GM19239 (cell line): ENCODE measurements around the gene AKT2.

Experiments used
- DNase-seq: peaks from one replicate; pipeline ENCODE4 v3.0.0; 2011; ENCODE audit warnings: low spot score; ENCODE audit not compliant: insufficient read length
- FAIRE-seq: peaks from 2 replicates; lab custom pipeline; 2011; peaks lifted over from hg19 to GRCh38; lab: Jason Lieb, UNC

AKT2 gene

GRCh38 chr19:40302224-40303011 is 17.3 kb upstream of the AKT2 start:
- DNase-seq, result no peak

GRCh38 chr19:40300668-40301067 is 15.5 kb upstream of the AKT2 start:
- no peak for FAIRE-seq
- DNase-seq, result no peak

More at GRCh38 chr19:40302224-40303011, 17.3 kb upstream of the AKT2 start:
- no peak for FAIRE-seq

- no peak for DNase-seq
- FAIRE-seq, result no peak
Observed at GRCh38 chr19:40298026-40298425, 12.9 kb upstream of the AKT2 start.

GRCh38 chr19:40294560-40294959 is 9.4 kb upstream of the AKT2 start:
- FAIRE-seq (no peak), DNase-seq (no peak)

- FAIRE-seq (no peak), DNase-seq (no peak)
Observed at GRCh38 chr19:40286971-40287421, 1.9 kb upstream of the AKT2 start.

GRCh38 chr19:40286235-40286970 is 1.3 kb upstream of the AKT2 start:
- FAIRE-seq, result peak; percentile 26
- no peak for DNase-seq

GRCh38 chr19:40285353-40286234 is 449 bp upstream of the AKT2 start:
- peak; percentile 89 for DNase-seq
- peak; percentile 99 for FAIRE-seq

GRCh38 chr19:40284251-40284500 is 969 bp downstream of the AKT2 start:
- FAIRE-seq, result no peak
- DNase-seq, result no peak

GRCh38 chr19:40283414-40284250 is 1.5 kb downstream of the AKT2 start:
- no peak for DNase-seq
- no peak for FAIRE-seq

GRCh38 chr19:40282920-40283319 is 2.2 kb downstream of the AKT2 start:
- FAIRE-seq (no peak), DNase-seq (no peak)

GRCh38 chr19:40282209-40282580 is 3.0 kb downstream of the AKT2 start:
- DNase-seq (no peak), FAIRE-seq (no peak)

- no peak for DNase-seq
- FAIRE-seq, result no peak
Observed at GRCh38 chr19:40281381-40282208, 3.5 kb downstream of the AKT2 start.

- no peak for FAIRE-seq
Observed at GRCh38 chr19:40280608-40281221, 4.4 kb downstream of the AKT2 start.

GRCh38 chr19:40279761-40280607 is 5.2 kb downstream of the AKT2 start:
- no peak for DNase-seq

More at GRCh38 chr19:40280608-40281221, 4.4 kb downstream of the AKT2 start:
- DNase-seq, result no peak

GRCh38 chr19:40279120-40279551 is 6.0 kb downstream of the AKT2 start:
- DNase-seq (no peak), FAIRE-seq (no peak)

More at GRCh38 chr19:40279761-40280607, 5.2 kb downstream of the AKT2 start:
- peak; percentile 62 for FAIRE-seq

GRCh38 chr19:40278361-40279035 is 6.6 kb downstream of the AKT2 start:
- FAIRE-seq (no peak), DNase-seq (no peak)
